CD4-positive, alpha-beta T cell treated with Interleukin-6 at 100 ng/mL for 8 hours (primary cell): ENCODE measurements around the gene SLC27A4.

Source experiments
- DNase-seq: peaks from one replicate; pipeline ENCODE4 v3.0.0-alpha.2; 2020; ENCODE audit warnings: mixed read lengths, low spot score

The SLC27A4 gene

DNA sequence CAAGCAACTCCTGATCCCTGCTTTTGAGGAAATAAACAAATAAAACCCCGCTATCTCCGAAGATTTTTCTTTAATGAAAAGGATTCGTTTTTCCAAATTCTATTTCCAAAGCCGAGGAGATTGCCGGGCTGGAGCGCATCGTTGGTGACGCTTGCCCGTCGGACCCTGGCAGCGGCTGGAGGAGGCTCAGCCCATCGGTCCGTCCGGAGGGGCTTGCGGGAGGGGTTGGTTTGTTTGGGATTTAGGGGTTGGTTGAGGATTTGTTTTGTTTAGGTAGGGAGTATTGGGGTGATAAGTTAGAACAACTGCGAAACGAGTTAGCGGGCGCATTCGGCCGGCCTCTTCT, 51.6 kb downstream of the SLC27A4 start:
- no peak for DNase-seq

DNA sequence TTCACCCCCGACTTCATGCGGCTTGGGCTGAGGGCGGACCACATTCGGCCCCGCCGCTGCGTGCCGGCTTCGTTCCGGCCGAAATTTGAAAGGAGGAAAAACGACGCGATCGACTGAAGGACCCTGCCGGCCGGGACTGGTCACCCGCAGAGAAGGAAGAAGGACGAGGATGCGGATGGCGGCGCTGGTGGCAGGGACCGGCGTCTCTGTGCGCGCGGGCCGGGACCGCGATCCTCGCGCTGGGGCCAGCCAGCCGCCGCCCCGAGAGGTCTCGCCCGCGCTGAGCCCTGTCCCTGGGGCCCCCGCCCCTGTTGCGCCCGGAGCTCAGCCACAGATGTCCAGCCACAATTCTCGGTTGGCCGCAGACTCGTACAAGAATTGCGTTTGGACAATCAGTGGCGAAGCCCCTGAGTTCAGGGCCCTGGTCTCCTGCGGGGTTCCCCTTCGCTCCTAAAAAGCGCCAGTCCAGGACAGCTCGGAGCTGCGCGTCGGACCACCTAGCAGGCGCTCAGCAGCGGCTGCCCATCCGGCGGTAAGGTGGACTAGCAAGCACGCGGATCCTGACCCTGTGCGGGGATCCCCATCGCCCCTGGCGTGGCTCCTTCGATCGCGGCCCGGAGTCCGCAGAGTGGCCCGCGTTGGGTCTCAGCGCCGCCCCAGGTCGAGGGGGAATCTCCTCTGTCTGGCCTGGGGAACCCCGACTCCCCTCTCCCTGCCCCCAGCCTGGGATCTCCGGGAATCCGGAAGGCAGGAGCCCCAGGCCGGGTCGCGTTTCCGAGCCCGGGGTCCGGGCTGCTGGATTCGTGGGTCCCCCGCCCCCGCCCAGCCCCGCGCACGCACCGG, 52.2 kb downstream of the SLC27A4 start:
- no peak for DNase-seq

DNA sequence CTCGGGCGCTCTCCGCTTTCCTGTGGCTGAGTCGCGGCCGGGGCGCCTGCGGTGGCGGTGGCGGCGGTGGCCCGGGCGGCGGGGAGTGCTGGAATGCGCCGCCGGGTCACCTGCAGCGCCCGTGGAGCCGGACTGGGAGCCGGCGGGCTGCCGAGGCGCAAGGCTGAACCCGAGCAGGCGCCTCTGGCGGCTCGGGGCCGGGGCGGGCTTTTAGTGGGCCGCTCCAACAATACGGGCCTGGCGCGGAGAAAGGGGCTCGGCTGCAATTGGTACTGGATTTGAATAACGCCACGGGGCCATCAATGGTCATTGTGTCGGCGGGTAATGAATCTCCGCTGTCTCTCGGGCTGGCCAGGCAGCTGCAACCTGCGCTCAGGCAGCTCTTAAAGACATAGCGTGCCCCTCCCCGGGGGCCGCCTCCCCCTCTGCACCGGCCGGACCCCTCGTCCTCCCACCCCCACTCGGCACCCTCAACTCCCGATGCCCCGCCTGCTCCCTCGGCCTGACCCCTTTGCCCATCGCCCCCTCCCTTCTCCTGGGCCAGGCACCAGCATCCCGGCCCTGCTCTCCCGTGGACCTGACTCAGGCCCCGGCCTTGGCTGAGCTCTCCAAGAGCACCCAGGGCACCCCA, 52.9 kb downstream of the SLC27A4 start:
- no peak for DNase-seq

- no peak for DNase-seq
Observed at GRCh38 chr9:128393970-128394369, 53.6 kb downstream of the SLC27A4 start.

DNA sequence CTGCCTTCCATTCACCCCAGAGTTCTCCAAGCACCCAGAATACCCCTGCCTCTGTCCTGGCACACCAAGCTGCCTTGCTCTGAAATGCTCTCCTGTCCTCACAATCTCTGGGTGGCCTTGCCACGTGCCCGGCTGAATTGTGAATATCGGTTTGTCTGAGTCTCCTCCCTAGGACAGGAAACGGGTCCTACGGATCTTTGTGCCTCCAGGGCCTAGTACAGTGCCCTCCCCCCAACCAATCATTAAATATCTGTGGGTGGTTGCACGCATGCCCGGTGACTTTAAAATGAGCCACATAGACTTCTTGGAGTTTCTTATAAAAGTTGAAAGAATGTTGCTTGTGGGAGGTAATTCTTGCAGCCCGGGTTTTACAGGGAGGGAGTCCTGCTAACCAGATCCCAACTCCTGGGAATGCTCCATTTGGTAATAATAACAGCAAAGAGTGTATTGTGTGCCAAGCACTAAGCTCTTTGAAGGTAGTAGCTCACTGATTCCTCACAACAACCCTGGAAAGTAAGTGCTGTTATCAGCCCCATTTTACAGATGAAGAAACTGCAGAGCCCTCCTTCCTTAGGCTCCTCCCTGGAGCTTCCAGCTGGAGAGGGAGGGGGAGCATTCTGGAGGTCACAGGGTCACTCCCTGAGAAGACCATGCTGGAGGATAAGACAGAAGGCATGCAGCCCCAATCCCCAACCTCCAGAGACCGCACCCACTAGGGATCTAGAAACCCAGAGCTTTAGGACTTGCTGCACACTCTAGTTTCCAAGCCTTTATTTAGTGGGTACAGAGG, 54.2 kb downstream of the SLC27A4 start:
- DNase-seq = no peak

- DNase-seq = no peak
Observed at GRCh38 chr9:128396970-128397613, 56.8 kb downstream of the SLC27A4 start.

- no peak for DNase-seq
Observed at GRCh38 chr9:128397831-128398230, 57.5 kb downstream of the SLC27A4 start.

- no peak for DNase-seq
Observed at GRCh38 chr9:128399861-128400260, 59.5 kb downstream of the SLC27A4 start.

DNA sequence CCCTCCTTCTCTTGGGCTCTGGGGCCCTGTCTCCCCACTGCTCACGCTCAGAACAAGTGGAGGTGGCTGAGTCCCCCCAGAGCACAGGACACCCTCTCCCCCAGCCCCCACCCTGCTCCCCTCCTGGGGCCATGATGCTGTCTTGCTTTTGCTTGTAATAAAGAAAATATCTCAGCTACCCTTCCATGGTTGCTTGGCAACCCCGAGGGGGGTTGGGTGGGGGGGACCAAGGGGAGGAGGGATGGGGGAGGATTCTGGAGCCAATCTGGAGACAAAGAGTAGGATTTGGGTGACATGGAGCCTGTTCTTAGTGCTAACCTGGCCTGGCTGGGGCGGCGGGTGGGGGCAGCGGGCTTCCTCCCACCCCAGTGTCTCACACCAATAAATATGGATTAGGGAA, 64.2 kb downstream of the SLC27A4 start:
- no peak for DNase-seq

- DNase-seq = no peak
Observed at GRCh38 chr9:128405077-128405779, 64.9 kb downstream of the SLC27A4 start.

DNA sequence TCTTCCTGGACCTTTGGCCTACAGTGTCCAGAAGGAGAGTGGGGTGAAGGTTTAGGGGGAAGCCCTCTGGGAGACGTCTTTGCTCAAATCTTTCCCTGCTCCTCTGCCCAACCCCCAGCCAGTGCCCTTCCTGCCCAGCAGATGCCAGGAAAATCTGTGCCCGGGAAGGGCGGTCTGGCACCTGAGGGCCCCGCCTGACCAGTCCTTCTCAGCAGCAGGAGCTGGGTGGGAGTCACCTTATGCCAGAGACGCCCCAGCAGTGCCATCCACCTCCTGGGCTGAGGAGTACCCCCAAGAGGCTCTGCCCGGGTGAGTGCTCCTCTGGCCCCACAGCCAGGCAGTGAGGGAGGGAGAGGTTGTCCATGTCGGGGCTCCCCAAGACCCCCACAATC, 65.4 kb downstream of the SLC27A4 start:
- DNase-seq = no peak

DNA sequence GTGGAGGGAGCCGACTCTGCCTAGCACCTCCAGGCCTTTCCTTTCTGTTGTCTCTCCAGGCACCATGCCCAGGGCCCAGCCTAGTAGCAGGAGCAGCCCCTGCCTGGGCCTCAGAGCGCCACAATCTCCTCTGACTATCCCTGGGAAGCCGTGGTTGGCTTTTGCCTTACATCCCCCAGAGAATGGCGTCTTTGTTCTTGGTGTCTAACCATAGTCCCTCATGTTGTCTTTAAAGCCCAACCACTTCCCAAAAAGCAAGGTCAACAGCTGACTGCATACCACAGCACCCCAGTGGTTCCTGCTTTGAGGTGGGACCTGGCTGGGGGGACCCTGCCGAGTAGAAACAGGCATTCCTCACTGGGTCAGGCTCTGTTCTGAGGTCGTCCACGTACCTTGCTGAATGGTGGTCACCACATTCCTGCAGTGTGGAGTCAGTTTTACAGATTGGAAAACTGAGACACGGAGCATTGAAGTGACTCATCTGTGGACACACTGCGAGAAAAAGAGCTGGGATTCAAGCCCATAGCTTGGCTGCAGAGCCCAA, 66.6 kb downstream of the SLC27A4 start:
- no peak for DNase-seq

- no peak for DNase-seq
Observed at GRCh38 chr9:128408963-128409431, 68.7 kb downstream of the SLC27A4 start.

DNA sequence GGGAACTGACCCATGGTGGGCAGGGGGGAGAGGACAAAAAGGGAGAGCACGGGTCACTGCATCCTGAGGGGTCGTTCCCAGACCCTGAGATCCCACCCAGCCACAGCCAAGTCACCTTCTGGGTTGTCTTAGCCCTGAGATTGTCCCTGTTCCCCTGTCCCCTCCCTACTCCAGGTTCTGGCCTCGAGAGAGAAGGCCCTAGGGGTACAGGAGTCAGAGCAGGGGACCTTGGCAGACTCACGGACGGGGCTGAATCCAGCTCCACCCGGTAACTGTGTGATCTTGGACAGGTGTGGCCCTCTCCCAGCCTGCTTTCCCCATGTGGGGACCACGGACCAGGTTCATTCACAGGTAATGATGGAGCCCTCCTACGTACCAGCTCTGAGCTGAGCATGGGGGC, 69.1 kb downstream of the SLC27A4 start:
- DNase-seq = no peak

DNA sequence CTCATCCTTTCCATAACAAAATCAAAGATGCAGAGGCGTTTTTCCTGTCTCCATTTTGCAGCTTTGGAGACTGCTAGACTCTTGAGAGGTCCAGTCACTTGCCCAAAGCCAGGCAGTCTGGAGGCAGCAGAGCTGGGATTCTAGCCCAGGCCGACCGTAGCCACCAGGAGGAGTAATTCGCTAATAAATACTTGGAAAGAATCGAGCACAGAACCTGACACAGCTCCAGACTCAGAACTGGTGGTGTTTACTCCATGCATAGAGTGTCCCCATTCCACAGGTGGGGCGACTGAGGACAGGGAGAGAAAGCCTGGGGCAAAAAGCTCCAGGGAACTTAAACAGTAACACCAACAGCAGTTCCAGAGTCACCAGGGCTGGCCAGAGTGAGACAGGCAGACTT, 69.7 kb downstream of the SLC27A4 start:
- no peak for DNase-seq
